Bronchial epithelial cell (primary cell): Measurements from ENCODE around the gene SLC9B2. TPM values are rescaled to one million over a fixed set of nuclear protein-coding genes. Genes with fewer than 3 reads are reported as not detected.

Experiments used
- DNase-seq: peaks from one replicate; pipeline ENCODE4 v3.0.0-alpha.2; 2010; ENCODE audit warnings: low read depth
- FAIRE-seq: peaks from 2 replicates; lab custom pipeline; 2011; peaks lifted over from hg19 to GRCh38; lab: Jason Lieb, UNC
- H3K27me3 ChIP-seq: 2 replicates; pipeline ENCODE4 v1.5.1; 2011; ENCODE audit warnings: low read length; ENCODE audit not compliant: control insufficient read depth, insufficient read depth
- H3K36me3 ChIP-seq: 2 replicates; pipeline ENCODE4 v1.5.1; 2011; ENCODE audit warnings: low read length; ENCODE audit not compliant: control insufficient read depth, insufficient read depth
- H3K4me3 ChIP-seq: 2 replicates; pipeline ENCODE4 v1.5.1; 2011; ENCODE audit warnings: mild to moderate bottlenecking, low read depth, low read length, control low read depth
- CTCF ChIP-seq: IDR thresholded peaks from 2 replicates; pipeline ENCODE4 v1.5.1; 2011; ENCODE audit warnings: mild to moderate bottlenecking, moderate library complexity, low read length, control low read depth, inconsistent platforms; ENCODE audit not compliant: insufficient read depth, severe bottlenecking
- total RNA-seq: library from RNA; depleted of rRNA; stranded (reverse); fragments of >200 nt; gene quantifications from 2 replicates; pipeline ENCODE4 v1.2.1, GENCODE V29; 2014

Gene SLC9B2
- total RNA-seq, 1 donor from 2014 or later: 16.3 TPM

GRCh38 chr4:103086551-103086950 is 10.0 kb upstream of the SLC9B2 start:
- FAIRE-seq (no peak), DNase-seq (no peak)
- H3K27me3 ChIP-seq: no peaks in the 10 kb centered on the region
- H3K36me3 ChIP-seq: peaks cover 4% of the 10 kb centered on the region
- no peak for TF ChIP-seq CTCF
- no peak overlapping the region for H3K4me3 ChIP-seq

GRCh38 chr4:103085555-103086196 is 9.1 kb upstream of the SLC9B2 start:
- TF ChIP-seq CTCF: no peak
- FAIRE-seq: no peak
- H3K36me3 ChIP-seq: peaks cover 4% of the 10 kb centered on the region

GRCh38 chr4:103079621-103080020 is 3.1 kb upstream of the SLC9B2 start:
- TF ChIP-seq CTCF: no peak
- no peak overlapping the region for H3K4me3 ChIP-seq
- DNase-seq (no peak), FAIRE-seq (no peak)
- no peaks in the 10 kb centered on the region for H3K36me3 ChIP-seq
- H3K27me3 ChIP-seq: no peaks in the 10 kb centered on the region

More at GRCh38 chr4:103085555-103086196, 9.1 kb upstream of the SLC9B2 start:
- no peak for DNase-seq
- no peak overlapping the region for H3K4me3 ChIP-seq
- no peaks in the 10 kb centered on the region for H3K27me3 ChIP-seq

- TF ChIP-seq CTCF: no peak
- peak overlapping the region; percentile 84 for H3K4me3 ChIP-seq
- H3K27me3 ChIP-seq: no peaks in the 10 kb centered on the region
- no peak for FAIRE-seq
- DNase-seq: peak; percentile 32
- H3K36me3 ChIP-seq: no peaks in the 10 kb centered on the region
Observed at GRCh38 chr4:103075894-103076746, 441 bp downstream of the SLC9B2 start.

- no peak for DNase-seq
- no peak for TF ChIP-seq CTCF
- no peak for FAIRE-seq
- no peaks in the 10 kb centered on the region for H3K36me3 ChIP-seq
- peak overlapping the region; percentile 84 for H3K4me3 ChIP-seq
- no peaks in the 10 kb centered on the region for H3K27me3 ChIP-seq
Observed at GRCh38 chr4:103075435-103075893, 1.1 kb downstream of the SLC9B2 start.
